ENCODE data around the gene PHACTR1.

The PHACTR1 gene

GRCh38 chr6:13189710-13190109, 473.1 kb downstream of the PHACTR1 start:
- DNase-seq (ENCODE audit: low read depth): no peak
- H3K4me3 ChIP-seq (ENCODE audit: low read length): no peak overlapping the region
- no peak for TF ChIP-seq CTCF (conservative IDR thresholded peaks at IDR 0.05; ENCODE audit: low read depth, low read length)

GRCh38 chr6:13190376-13190775, 473.8 kb downstream of the PHACTR1 start:
- no peak overlapping the region for H3K4me3 ChIP-seq (ENCODE audit: low read length)
- no peak for TF ChIP-seq CTCF (conservative IDR thresholded peaks at IDR 0.05; ENCODE audit: low read depth, low read length)
- no peak for DNase-seq (ENCODE audit: low read depth)

DNA sequence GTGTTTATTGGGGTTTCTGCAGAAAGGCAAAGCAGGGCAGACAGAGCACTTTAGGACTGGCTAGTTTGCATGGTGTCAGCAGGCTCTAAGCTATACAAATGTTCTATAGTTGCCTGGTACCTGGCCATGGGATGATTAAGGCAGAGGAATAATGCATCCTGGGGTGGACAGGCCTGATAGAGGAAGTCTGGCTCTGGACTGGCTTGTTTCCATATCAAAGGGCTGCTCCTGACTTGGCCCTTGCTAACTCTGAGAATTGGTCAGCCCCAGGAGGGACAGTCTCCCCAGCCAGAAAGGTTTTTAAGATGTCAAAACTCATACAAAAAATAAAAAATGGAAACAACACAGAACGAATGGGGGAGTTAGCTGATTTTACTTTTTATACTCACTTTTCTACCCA, 474.9 kb downstream of the PHACTR1 start:
- TF ChIP-seq CTCF (conservative IDR thresholded peaks at IDR 0.05; ENCODE audit: low read depth, low read length): no peak
- H3K4me3 ChIP-seq (ENCODE audit: low read length): no peak overlapping the region
- DNase-seq (ENCODE audit: low read depth): no peak

GRCh38 chr6:13194852-13195251, 478.3 kb downstream of the PHACTR1 start:
- no peak overlapping the region for H3K4me3 ChIP-seq (ENCODE audit: low read length)
- peak; percentile 16 for DNase-seq (ENCODE audit: low read depth)
- TF ChIP-seq CTCF (conservative IDR thresholded peaks at IDR 0.05; ENCODE audit: low read depth, low read length): peak; percentile 74

DNA sequence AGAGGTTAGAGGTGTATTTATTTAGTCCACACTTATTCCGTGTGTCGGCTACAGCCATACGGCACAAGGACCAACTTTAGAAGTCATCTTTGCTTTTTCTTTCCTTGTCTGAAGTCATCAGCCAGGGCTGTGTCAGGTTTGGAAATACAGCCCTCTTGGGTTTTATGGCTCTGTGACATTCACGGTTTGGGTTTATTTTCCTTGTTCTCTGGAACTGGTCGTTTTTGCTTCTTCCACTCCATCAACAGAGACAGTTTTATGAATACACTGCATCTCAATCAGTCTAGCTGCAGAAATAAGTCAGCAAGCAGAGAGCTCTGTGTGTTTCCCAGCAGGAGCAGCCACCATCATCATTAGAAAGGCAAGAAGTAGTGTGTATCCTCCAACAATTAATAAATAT, 479.2 kb downstream of the PHACTR1 start:
- H3K4me3 ChIP-seq (ENCODE audit: low read length): no peak overlapping the region
- no peak for DNase-seq (ENCODE audit: low read depth)
- TF ChIP-seq CTCF (conservative IDR thresholded peaks at IDR 0.05; ENCODE audit: low read depth, low read length): no peak

DNA sequence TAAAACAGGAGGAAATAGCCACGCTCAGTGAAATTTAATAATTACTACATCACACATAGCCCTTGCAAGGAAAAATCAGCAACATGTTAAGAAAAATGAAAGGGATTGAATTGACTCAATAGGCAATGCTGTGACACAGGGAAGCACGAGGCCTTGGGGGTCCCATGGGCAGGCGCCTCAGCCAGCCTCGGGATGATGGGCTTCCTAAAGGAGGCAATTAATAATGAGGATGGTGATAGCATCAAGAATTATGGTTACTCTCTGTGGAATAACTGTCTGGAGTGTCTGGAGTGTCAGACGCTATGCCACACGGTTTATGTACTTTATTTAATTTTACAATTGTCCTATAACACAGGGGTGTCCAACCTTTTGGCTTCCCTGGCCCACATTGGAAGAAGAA, 481.6 kb downstream of the PHACTR1 start:
- TF ChIP-seq CTCF (conservative IDR thresholded peaks at IDR 0.05; ENCODE audit: low read depth, low read length): no peak
- DNase-seq (ENCODE audit: low read depth): no peak

GRCh38 chr6:13201336-13201735, 484.8 kb downstream of the PHACTR1 start:
- no peak for DNase-seq (ENCODE audit: low read depth)
- no peak overlapping the region for H3K4me3 ChIP-seq (ENCODE audit: low read length)
- TF ChIP-seq CTCF (conservative IDR thresholded peaks at IDR 0.05; ENCODE audit: low read depth, low read length): no peak

More for the DNA sequence above, 481.6 kb downstream of the PHACTR1 start:
- no peak overlapping the region for H3K4me3 ChIP-seq (ENCODE audit: low read length)
